D721Med (cell line): ENCODE results near the gene GAREM1.
A peak's percentile ranks its signal among the peaks of the same experiment; 100 is the strongest.

ENCODE experiments used
- DNase-seq: peaks from one replicate; pipeline ENCODE4 v3.0.0; 2011; ENCODE audit warnings: low spot score; ENCODE audit not compliant: insufficient read length
- FAIRE-seq: peaks from 2 replicates; lab custom pipeline; 2011; peaks lifted over from hg19 to GRCh38; lab: Jason Lieb, UNC
- TF ChIP-seq, protein P1 (sequence below): IDR thresholded peaks from 2 replicates; pipeline ENCODE4 v1.5.1; 2012; ENCODE audit warnings: mild to moderate bottlenecking, control low read depth; ENCODE audit not compliant: insufficient read depth; ENCODE audit errors: missing control alignments

Gene GAREM1

DNA sequence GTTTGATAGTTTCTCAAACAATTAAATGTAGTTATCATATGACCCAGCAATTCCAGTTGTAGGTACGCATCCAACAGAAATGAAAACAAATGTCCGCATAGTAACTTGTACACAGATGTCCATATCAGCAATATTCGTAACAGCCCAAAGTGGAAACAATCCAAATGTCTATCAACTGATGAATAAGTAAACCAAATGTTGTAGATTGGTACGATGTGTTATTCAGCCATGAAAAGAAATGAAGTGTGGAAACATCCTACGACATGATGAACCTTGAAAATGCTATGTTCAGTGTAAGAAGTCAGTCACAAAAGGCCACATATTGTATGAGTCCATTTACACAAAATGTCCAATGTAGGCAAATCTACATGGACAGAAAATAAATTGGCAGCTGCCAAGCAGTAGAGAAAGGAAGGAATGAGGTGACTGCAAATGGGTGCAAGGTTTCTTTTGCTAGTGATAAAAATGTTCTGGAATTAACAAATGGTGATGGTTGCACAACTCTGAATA, 26.9 kb downstream of the GAREM1 start:
- TF ChIP-seq, protein P1, sequence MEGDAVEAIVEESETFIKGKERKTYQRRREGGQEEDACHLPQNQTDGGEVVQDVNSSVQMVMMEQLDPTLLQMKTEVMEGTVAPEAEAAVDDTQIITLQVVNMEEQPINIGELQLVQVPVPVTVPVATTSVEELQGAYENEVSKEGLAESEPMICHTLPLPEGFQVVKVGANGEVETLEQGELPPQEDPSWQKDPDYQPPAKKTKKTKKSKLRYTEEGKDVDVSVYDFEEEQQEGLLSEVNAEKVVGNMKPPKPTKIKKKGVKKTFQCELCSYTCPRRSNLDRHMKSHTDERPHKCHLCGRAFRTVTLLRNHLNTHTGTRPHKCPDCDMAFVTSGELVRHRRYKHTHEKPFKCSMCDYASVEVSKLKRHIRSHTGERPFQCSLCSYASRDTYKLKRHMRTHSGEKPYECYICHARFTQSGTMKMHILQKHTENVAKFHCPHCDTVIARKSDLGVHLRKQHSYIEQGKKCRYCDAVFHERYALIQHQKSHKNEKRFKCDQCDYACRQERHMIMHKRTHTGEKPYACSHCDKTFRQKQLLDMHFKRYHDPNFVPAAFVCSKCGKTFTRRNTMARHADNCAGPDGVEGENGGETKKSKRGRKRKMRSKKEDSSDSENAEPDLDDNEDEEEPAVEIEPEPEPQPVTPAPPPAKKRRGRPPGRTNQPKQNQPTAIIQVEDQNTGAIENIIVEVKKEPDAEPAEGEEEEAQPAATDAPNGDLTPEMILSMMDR, result no peak
- peak; percentile 93 for FAIRE-seq

DNA sequence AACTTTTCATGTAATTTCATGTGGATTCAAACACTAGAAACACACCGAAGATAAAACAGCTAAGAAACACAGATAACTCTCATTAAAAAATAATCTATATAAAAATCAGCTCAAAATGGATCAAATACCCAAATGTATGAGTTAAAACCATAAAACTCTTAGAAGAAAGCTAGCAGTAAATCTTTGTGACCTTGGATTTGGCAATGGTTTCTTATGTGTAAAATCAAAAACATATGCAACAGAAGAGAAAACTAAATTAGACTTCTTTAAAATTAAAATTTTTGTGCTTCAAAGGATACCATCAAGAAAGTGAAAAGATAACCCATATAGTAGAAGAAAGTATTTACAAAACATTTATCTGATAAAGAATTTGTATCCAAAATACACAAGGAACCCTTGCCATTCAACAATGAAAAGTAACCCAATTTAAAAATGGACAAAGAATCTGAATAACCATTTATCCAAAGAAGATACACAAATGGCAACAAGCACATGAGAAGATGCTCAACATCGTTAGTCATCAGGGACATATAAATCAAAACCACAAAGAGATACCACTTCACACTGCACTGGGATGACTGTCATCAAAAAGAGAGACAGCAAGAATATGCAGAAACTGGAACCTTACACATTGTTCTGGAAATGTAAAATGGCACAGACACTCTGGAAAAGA, 27.5 kb downstream of the GAREM1 start:
- TF ChIP-seq, protein P1, result no peak

More for the DNA sequence above, 26.9 kb downstream of the GAREM1 start:
- DNase-seq, result no peak

DNA sequence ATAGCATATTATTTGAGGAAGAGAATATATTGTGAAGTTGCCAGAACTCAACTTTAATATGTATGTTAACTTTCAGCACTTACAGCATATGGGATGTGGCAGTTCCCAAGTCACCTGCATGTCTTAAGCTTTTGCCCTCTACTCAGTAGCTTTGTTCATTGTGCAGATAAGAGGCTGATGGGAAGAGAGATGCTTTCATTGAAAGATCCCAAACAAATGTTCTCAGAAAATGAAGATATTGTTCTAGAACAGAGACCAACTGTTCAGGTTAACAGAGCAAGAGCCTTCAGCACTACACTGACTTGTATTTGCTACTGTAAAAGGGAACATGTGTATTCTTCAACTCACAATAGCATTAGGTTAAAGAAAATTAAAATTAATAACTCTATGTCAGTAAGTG, 28.1 kb downstream of the GAREM1 start:
- DNase-seq, result no peak
- TF ChIP-seq, protein P1, result no peak
- peak; percentile 89 for FAIRE-seq

More for the DNA sequence above, 27.5 kb downstream of the GAREM1 start:
- DNase-seq (no peak), FAIRE-seq (peak; percentile 85)

DNA sequence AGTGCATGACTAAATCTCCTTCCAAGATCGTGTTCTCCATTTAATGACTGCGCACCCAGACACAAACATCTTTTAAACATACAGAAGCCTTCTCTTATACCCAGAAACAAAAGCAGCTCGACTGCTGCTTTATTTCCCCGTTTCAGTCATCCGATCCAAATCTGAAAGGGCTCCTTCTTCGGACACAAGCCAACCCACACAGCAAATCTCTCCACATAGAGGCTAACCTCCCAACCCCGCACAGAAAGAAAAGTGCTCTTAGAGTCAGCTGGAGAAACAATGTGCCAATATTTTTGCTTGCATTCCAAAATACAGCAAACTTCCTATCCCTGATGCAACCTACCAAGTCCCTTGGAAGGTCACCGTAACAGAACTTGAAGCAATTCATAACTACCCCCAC, 29.1 kb downstream of the GAREM1 start:
- TF ChIP-seq, protein P1, result no peak
- DNase-seq (no peak), FAIRE-seq (peak; percentile 93)

DNA sequence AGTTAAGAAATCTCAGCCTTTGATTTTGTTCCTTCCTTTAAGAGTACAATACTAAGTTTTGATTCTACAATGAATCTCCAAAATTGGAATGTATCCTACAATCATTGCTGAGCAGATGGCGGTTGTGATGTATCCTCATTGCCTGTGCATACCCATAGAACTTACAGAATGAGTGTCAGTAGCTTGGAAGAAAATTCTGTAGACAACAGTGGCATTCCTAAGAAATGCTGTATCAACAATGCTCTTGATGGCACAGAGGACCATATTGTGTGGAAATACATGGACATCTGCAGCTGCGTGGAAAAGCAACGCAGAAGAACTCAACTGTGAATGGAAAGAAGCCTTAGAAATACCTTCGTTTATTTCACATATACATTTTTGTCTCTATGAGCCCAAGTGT, 30.2 kb downstream of the GAREM1 start:
- TF ChIP-seq, protein P1, result no peak
- DNase-seq (no peak), FAIRE-seq (peak; percentile 95)

DNA sequence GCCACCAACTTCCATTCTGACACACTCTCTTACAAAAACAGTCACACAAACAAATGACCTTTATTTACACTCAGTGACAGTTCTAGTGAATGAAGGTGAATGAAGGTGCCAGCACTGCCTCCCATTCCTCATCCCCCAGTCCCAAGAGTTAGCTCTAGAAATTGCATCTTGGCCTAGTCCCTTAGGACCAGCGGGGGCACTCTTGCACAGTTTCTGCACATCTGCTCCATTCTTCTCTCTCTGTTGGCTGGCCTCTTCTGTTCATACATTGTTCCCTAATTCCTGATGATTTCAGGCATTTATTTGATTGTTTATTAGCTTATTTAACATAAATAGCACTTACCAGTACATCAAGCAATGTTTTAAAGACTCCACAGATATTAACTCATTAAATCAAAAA, 30.9 kb downstream of the GAREM1 start:
- TF ChIP-seq, protein P1, result peak; percentile 34
- DNase-seq (no peak), FAIRE-seq (no peak)

DNA sequence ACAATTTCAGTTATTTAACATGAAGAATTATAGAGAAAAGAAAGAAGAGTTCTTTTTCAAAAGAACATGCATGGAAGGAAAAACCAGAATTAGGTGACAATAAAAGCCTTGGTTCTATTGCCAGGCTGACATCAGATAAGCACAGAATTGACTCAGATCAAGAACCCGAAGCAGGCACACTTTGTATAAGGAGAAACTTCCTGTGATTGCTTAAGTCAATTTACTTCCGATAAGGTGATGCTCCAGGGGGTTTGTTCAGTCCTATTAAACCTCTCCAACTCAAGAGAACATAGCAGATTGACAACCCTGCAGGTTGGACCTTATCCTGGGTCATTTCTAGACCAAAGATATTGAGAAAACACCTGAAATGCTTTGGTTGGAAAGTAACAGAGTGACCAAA, 31.4 kb downstream of the GAREM1 start:
- TF ChIP-seq, protein P1, result no peak
- DNase-seq (no peak), FAIRE-seq (peak; percentile 11)
